ENCODE data around the gene IL10RB. TPM values are rescaled to one million over a fixed set of nuclear protein-coding genes. Genes with fewer than 3 reads are reported as not detected.

IL10RB gene
- total RNA-seq, 1 donor from 2014 or later: 13.8 TPM

DNA sequence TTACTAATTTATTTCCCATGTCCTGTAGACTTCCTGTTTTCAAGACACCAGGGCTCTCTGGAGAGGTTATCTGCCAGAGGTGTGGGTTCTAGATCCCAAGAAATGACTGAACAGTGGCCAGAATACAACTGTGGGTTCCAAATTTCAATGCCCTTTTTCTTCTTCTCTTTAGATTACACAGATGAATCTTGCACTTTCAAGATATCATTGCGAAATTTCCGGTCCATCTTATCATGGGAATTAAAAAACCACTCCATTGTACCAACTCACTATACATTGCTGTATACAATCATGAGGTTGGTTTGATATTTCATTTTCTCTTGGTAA lies 21.4 kb upstream of the IL10RB start:
- Mint-ChIP-seq H3K9me3 (no peaks in the 10 kb centered on the region), H3K36me3 (peaks cover 33% of the 10 kb centered on the region), H3K4me1 (ENCODE audit: unreplicated experiment) (no peaks in the 10 kb centered on the region), H3K4me3 (no peak overlapping the region), H3K27ac (no peak overlapping the region), H3K27me3 (no peaks in the 10 kb centered on the region)
- TF ChIP-seq, protein P1, sequence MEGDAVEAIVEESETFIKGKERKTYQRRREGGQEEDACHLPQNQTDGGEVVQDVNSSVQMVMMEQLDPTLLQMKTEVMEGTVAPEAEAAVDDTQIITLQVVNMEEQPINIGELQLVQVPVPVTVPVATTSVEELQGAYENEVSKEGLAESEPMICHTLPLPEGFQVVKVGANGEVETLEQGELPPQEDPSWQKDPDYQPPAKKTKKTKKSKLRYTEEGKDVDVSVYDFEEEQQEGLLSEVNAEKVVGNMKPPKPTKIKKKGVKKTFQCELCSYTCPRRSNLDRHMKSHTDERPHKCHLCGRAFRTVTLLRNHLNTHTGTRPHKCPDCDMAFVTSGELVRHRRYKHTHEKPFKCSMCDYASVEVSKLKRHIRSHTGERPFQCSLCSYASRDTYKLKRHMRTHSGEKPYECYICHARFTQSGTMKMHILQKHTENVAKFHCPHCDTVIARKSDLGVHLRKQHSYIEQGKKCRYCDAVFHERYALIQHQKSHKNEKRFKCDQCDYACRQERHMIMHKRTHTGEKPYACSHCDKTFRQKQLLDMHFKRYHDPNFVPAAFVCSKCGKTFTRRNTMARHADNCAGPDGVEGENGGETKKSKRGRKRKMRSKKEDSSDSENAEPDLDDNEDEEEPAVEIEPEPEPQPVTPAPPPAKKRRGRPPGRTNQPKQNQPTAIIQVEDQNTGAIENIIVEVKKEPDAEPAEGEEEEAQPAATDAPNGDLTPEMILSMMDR (conservative IDR thresholded peaks at IDR 0.05): no peak
- DNase-seq (ENCODE audit: extremely low spot score, unreplicated experiment): no peak

DNA sequence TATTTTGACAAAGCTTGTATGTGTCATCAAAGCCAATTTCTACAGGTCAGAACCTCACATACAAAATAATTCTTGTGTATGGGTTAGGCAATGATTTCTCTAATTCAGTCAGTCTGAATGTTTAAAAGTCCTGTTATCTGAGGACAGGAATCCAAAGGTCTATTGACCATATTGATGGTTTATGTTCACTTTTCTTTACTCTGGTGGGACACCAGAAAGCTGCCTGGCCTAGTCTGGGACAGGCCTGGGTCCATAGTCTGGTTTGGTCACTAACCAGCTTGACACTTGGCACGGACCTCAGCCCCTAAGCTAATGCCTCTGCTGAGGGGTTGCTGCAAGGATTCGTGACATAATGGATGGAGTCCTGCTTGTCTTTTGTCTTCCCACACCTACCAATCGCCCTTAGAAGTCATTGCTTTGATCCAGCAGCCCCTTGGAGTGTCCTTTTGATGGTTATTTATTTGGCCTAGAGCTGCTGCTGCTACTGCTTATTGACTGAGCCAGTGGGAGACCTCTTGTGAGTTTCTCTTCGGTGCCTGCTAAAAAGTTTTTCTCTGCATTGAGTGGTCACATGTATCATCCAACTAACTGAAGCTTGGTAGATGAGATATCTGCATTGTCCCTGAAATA lies 20.8 kb upstream of the IL10RB start:
- TF ChIP-seq, protein P1 (conservative IDR thresholded peaks at IDR 0.05): no peak
- peak; percentile 18 for DNase-seq (ENCODE audit: extremely low spot score, unreplicated experiment)
- H3K4me1 Mint-ChIP-seq (ENCODE audit: unreplicated experiment): no peaks in the 10 kb centered on the region
- no peaks in the 10 kb centered on the region for H3K9me3 Mint-ChIP-seq
- H3K36me3 Mint-ChIP-seq: peaks cover 31% of the 10 kb centered on the region
- no peak overlapping the region for H3K27ac Mint-ChIP-seq
- no peak overlapping the region for H3K4me3 Mint-ChIP-seq
- H3K27me3 Mint-ChIP-seq: no peaks in the 10 kb centered on the region

DNA sequence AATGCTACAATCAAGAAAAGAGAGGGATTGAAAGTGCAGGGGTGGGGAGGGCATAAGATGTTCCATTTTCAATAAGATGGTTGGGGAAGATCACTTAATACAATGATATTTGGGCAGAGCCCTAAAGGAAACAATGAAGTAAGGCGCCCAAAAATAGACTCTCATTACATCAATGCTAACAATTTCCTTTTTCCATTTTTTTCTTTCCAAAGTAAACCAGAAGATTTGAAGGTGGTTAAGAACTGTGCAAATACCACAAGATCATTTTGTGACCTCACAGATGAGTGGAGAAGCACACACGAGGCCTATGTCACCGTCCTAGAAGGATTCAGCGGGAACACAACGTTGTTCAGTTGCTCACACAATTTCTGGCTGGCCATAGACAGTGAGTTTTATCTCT lies 19.7 kb upstream of the IL10RB start:
- Mint-ChIP-seq H3K27me3 (no peaks in the 10 kb centered on the region), H3K4me3 (no peak overlapping the region), H3K36me3 (peaks cover 40% of the 10 kb centered on the region), H3K9me3 (no peaks in the 10 kb centered on the region), H3K4me1 (ENCODE audit: unreplicated experiment) (no peaks in the 10 kb centered on the region), H3K27ac (no peak overlapping the region)
- no peak for DNase-seq (ENCODE audit: extremely low spot score, unreplicated experiment)
- TF ChIP-seq, protein P1 (conservative IDR thresholded peaks at IDR 0.05): no peak

DNA sequence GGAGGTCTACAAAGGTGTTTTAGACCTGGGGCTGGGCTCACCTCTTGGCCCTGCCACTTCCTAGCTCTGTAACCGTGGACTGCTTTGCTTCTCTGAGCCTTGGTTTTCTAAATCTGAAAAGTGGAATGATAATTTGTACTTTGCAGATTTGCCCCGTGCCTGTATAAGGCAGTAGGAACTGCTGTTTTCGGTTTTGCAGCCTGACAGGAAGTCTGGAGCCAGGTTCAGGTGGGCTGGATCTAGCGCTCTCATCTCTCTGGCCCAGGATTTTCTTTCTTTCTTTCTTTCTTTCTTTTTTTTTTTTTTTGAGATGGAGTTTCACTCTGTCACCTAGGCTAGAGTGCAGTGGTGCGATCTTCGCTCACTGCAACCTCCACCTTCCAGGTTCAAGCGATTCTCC lies 19.2 kb upstream of the IL10RB start:
- Mint-ChIP-seq H3K36me3 (peaks cover 37% of the 10 kb centered on the region), H3K27me3 (no peaks in the 10 kb centered on the region), H3K27ac (no peak overlapping the region), H3K4me1 (ENCODE audit: unreplicated experiment) (no peaks in the 10 kb centered on the region), H3K9me3 (no peaks in the 10 kb centered on the region), H3K4me3 (no peak overlapping the region)
- DNase-seq (ENCODE audit: extremely low spot score, unreplicated experiment): peak; percentile 8
- TF ChIP-seq, protein P1 (conservative IDR thresholded peaks at IDR 0.05): no peak

DNA sequence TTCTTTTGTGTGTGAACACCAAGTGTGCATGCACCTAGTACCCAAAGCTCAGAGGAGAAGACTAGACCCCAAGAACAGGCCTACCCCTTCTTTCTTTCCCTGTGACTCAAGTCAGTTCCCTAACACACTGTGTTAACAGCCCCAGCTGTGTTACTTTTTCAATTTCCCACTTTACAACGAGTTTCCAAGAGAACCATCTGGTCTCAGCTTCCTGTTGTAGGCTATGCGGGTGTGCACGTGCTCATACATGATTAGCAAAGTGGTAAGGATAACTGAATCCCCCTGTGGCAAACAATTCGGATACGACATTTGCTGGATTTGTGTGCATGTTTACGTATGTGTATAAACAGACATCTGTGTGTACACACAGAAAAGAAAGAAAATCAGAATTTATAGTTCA lies 18.6 kb upstream of the IL10RB start:
- DNase-seq (ENCODE audit: extremely low spot score, unreplicated experiment): no peak
- Mint-ChIP-seq H3K27ac (no peak overlapping the region), H3K4me1 (ENCODE audit: unreplicated experiment) (no peaks in the 10 kb centered on the region), H3K36me3 (peaks cover 37% of the 10 kb centered on the region), H3K4me3 (no peak overlapping the region), H3K9me3 (no peaks in the 10 kb centered on the region), H3K27me3 (no peaks in the 10 kb centered on the region)
- TF ChIP-seq, protein P1 (conservative IDR thresholded peaks at IDR 0.05): no peak

All from type B pancreatic cell (in vitro differentiated cells).